KBM-7 (cell line): ENCODE data around the gene FAM13C.

Experiments used
- DNase-seq: peaks from one replicate; pipeline ENCODE4 v3.0.0-alpha.2; 2015
- in situ Hi-C: fragments of 300-500 bp; cut with MboI; formaldehyde crosslinking; loops from 2 replicates; pipeline ENCODE4 v1.14.3; 2020; ENCODE audit warnings: low sequenced_read_pairs, low pct_unique_long_range_greater_than_20kb, mixed read lengths

FAM13C gene

GRCh38 chr10:59212301-59212798 lies 150.0 kb downstream of the FAM13C start:
- no peak for DNase-seq
- in situ Hi-C loops = no loop called here

GRCh38 chr10:59206204-59206720 lies 156.1 kb downstream of the FAM13C start:
- DNase-seq = no peak
- in situ Hi-C loops = no loop called here
